GM21825 (cell line): ENCODE measurements around the gene PID1.

ENCODE experiments used
- ATAC-seq: cut with Tn5 transposase; IDR thresholded peaks from one replicate; pipeline ENCODE4 v1.9.1; 2021; ENCODE audit warnings: mild to moderate bottlenecking, moderate library complexity; ENCODE audit not compliant: unreplicated experiment

The PID1 gene

GRCh38 chr2:229032608-229033234, 238.4 kb downstream of the PID1 start:
- no peak for ATAC-seq

- ATAC-seq, result no peak
Observed at GRCh38 chr2:229027353-229028105, 243.6 kb downstream of the PID1 start.

- ATAC-seq, result no peak
Observed at GRCh38 chr2:229025653-229026052, 245.4 kb downstream of the PID1 start.

GRCh38 chr2:229022652-229023051, 248.4 kb downstream of the PID1 start:
- ATAC-seq, result no peak

GRCh38 chr2:229022071-229022470, 249.0 kb downstream of the PID1 start:
- ATAC-seq, result no peak

- no peak for ATAC-seq
Observed at GRCh38 chr2:229009816-229010215, 261.3 kb downstream of the PID1 start.

GRCh38 chr2:229003256-229003655, 267.8 kb downstream of the PID1 start:
- no peak for ATAC-seq

- no peak for ATAC-seq
Observed at GRCh38 chr2:229001196-229001595, 269.9 kb downstream of the PID1 start.

- no peak for ATAC-seq
Observed at GRCh38 chr2:228999326-228999725, 271.8 kb downstream of the PID1 start.

- no peak for ATAC-seq
Observed at GRCh38 chr2:228988786-228989185, 282.3 kb downstream of the PID1 start.

- ATAC-seq, result no peak
Observed at GRCh38 chr2:228987441-228988155, 283.5 kb downstream of the PID1 start.

GRCh38 chr2:228986961-228987360, 284.1 kb downstream of the PID1 start:
- no peak for ATAC-seq

GRCh38 chr2:228983700-228984099, 287.4 kb downstream of the PID1 start:
- no peak for ATAC-seq

GRCh38 chr2:228974169-228974568, 296.9 kb downstream of the PID1 start:
- ATAC-seq, result no peak
